Testis (tissue), 3 donors: ENCODE measurements around the gene F13B. TPM values are rescaled to one million over a fixed set of nuclear protein-coding genes. Genes with fewer than 3 reads are reported as not detected.

ENCODE experiments used
- DNase-seq: peaks from one replicate; pipeline ENCODE4 v3.0.0-alpha.2; 2019
- H3K27ac ChIP-seq, 2 donors: fragments of 200-600 bp; sonication (generic); one replicate each; pipeline ENCODE4 v1.5.1; 2019
- H3K27me3 ChIP-seq: fragments of 200-600 bp; sonication (generic); one replicate; pipeline ENCODE4 v1.5.1; 2019
- H3K36me3 ChIP-seq: fragments of 200-600 bp; sonication (generic); one replicate; pipeline ENCODE4 v1.5.1; 2017; ENCODE audit warnings: low read depth; ENCODE audit errors: missing control alignments
- H3K4me1 ChIP-seq: fragments of 200-600 bp; sonication (generic); one replicate; pipeline ENCODE4 v1.5.1; 2019
- H3K4me3 ChIP-seq, 2 donors: fragments of 200-600 bp; sonication (generic); one replicate each; pipeline ENCODE4 v1.5.1; 2017 to 2019
- H3K9me3 ChIP-seq: fragments of 200-600 bp; sonication (generic); one replicate; pipeline ENCODE4 v1.5.1; 2017
- CTCF ChIP-seq, 3 experiments: fragments of 450-650 bp in 2 of 3; fragments of 200-600 bp in 1 of 3; sonication (generic) in 1 of 3; IDR thresholded peaks; one replicate each; pipeline ENCODE4 v1.5.1; 2016 to 2019; ENCODE audit warnings: antibody characterized with exemption in 3 of 3, mild to moderate bottlenecking in 2 of 3, moderate library complexity in 1 of 3
- POLR2A ChIP-seq: fragments of 450-650 bp; IDR thresholded peaks from one replicate; pipeline ENCODE4 v1.6.1; 2017; ENCODE audit warnings: antibody characterized with exemption, mild to moderate bottlenecking, moderate library complexity
- WGBS, 2 donors: methylation state at CpG; one replicate each; pipeline ENCODE4 v1.1.5; 2018; 5-methylcytosine and 5-hydroxymethylcytosine counted together
- intact Hi-C: fragments of 100-400 bp; cut with DNase I; formaldehyde crosslinking; loops from one replicate; pipeline ENCODE4 v1.15.1; 2023; ENCODE audit warnings: low total_unique reads
- polyA plus RNA-seq: library from polyadenylated mRNA; stranded (reverse); fragments of 350-450 nt; fragmentation: Illumina TruSeq; extraction: RNeasy Lipid Tissue Mini Kit (QIAGEN cat#74804); gene quantifications from one replicate; pipeline ENCODE4 v1.2.3, GENCODE V29; 2014; ENCODE audit warnings: low read depth, low replicate concordance; ENCODE audit not compliant: insufficient read depth
- total RNA-seq, 2 donors: library from RNA; depleted of rRNA; stranded (reverse); fragments of >200 nt; gene quantifications; one replicate each; pipeline ENCODE4 v1.2.3, GENCODE V29; 2016

Gene F13B
- total and polyA plus RNA-seq, 3 donors from 2014 or later = 0.31 to 0.70 (median 0.31) TPM

DNA sequence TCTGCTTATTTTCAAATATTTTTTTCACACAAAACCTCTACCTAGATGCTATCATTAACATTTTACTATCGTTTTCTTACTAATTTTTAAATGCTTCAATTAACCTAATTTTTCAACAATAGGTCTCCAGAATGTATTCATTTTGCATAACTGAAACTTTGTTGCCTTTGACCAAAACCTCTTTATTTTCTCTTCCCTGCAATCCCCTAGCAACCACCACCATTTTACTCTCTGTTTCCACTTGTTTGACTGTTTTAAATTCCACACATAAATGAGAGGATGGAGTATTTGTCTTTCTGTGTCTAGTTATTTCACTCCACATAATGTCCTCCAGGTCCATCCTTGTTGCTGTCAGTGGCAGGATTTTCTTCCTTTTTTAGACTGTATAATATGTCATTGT lies 9.5 kb upstream of the F13B start:
- intact Hi-C loops = no loop called here
- DNase-seq = no peak
- H3K27me3 ChIP-seq = no peaks in the 10 kb centered on the region

DNA sequence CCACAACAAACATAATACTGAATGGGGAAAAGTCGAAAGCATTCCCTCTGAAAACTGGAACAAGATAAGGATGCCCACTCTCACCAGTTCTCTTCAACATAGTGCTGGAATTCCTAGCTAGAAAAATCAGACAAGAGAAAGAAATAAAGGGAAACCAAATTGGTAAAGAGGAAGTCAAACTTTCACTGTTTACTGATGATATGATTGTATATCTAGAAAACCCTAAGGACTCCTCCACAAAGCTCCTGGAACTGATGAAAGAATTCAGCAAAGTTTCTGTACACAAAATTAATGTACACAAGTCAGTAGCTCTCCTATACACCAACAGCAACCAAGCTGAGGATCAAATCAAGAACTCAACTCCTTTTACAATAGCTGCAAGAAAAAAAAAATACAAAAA lies 6.9 kb upstream of the F13B start:
- intact Hi-C loops = no loop called here
- no peaks in the 10 kb centered on the region for H3K27me3 ChIP-seq
- H3K36me3 ChIP-seq = no peaks in the 10 kb centered on the region
- WGBS, 2 donors = 91 to 94% methylated on average over 1 of the region's 1 CpG
- no peak for DNase-seq
- H3K4me3 ChIP-seq = no peak overlapping the region
- TF ChIP-seq CTCF (IDR thresholded peaks at IDR 0.05) (no peak), POLR2A (no peak)
- H3K4me1 ChIP-seq = no peaks in the 10 kb centered on the region
- no peaks in the 10 kb centered on the region for H3K9me3 ChIP-seq
- no peak overlapping the region for H3K27ac ChIP-seq

More for the DNA sequence above, 9.5 kb upstream of the F13B start:
- Histone ChIP-seq H3K4me3 (no peak overlapping the region), H3K36me3 (no peaks in the 10 kb centered on the region), H3K9me3 (no peaks in the 10 kb centered on the region), H3K4me1 (no peaks in the 10 kb centered on the region), H3K27ac (no peak overlapping the region)
- WGBS, 2 donors = 39 to 49% methylated on average over 1 of the region's 1 CpG
- TF ChIP-seq POLR2A = no peak
- no peak for TF ChIP-seq CTCF (IDR thresholded peaks at IDR 0.05)

GRCh38 chr1:197067457-197067818 lies 378 bp upstream of the F13B start:
- no peaks in the 10 kb centered on the region for H3K36me3 ChIP-seq
- H3K4me3 ChIP-seq = no peak overlapping the region
- no peaks in the 10 kb centered on the region for H3K27me3 ChIP-seq
- no peaks in the 10 kb centered on the region for H3K4me1 ChIP-seq
- intact Hi-C loops = no loop called here
- no peaks in the 10 kb centered on the region for H3K9me3 ChIP-seq
- DNase-seq = no peak
- H3K27ac ChIP-seq = no peak overlapping the region
- TF ChIP-seq CTCF (IDR thresholded peaks at IDR 0.05) = no peak
- no peak for TF ChIP-seq POLR2A

DNA sequence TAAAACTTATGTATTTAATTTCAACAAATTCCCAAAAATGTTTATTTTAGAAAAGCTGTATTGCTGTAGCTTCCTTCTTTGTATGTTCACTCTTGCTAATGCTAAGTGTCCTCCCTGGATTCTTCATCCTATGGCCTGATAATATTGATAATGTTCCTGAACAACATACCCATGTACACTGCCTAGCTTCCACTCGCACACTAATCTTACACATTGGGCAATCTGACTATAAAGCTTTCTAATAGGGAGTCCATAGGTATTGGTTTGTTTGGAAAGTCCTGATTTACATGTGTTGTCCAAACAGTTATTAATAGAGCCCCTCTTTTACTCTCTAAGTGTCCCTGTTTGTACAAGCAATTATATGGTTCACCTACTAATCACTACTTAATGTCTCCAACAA lies 783 bp downstream of the F13B start:
- H3K27me3 ChIP-seq = no peaks in the 10 kb centered on the region
- DNase-seq = no peak
- no peak overlapping the region for H3K27ac ChIP-seq
- H3K4me1 ChIP-seq = no peaks in the 10 kb centered on the region
- TF ChIP-seq CTCF (IDR thresholded peaks at IDR 0.05) = no peak
- no peak for TF ChIP-seq POLR2A
- intact Hi-C loops = no loop called here
- H3K36me3 ChIP-seq = no peaks in the 10 kb centered on the region
- no peak overlapping the region for H3K4me3 ChIP-seq
- H3K9me3 ChIP-seq = no peaks in the 10 kb centered on the region
- 87 to 98% methylated on average over 1 of the region's 1 CpG for WGBS, 2 donors

- H3K27ac ChIP-seq = no peak overlapping the region
- no peaks in the 10 kb centered on the region for H3K4me1 ChIP-seq
- no peak for DNase-seq
- H3K36me3 ChIP-seq = no peaks in the 10 kb centered on the region
- H3K27me3 ChIP-seq = no peaks in the 10 kb centered on the region
- no peaks in the 10 kb centered on the region for H3K9me3 ChIP-seq
- intact Hi-C loops = no loop called here
- TF ChIP-seq POLR2A = no peak
- TF ChIP-seq CTCF (IDR thresholded peaks at IDR 0.05) = no peak
- H3K4me3 ChIP-seq = no peak overlapping the region
Measured at GRCh38 chr1:197065559-197065958, 1.5 kb downstream of the F13B start.
